Stimulated activated CD4-positive, alpha-beta T cell treated with anti-CD3 and anti-CD28 coated beads, Interleukin-1b, Interleukin-23, amount 100 ng/mL, for 4 hours (primary cell): ENCODE measurements around the gene CLEC7A.

ENCODE experiments used
- DNase-seq, 2 donors: peaks; one replicate each; pipeline ENCODE4 v3.0.0-alpha.2; 2020; ENCODE audit warnings: low read depth in 2 of 2

The CLEC7A gene

GRCh38 chr12:10140001-10140400, 10.0 kb upstream of the CLEC7A start:
- DNase-seq, result peak; percentile 10 to 34

GRCh38 chr12:10136637-10137205, 6.7 kb upstream of the CLEC7A start:
- no peak for DNase-seq

- no peak for DNase-seq
Observed at GRCh38 chr12:10135126-10135525, 5.1 kb upstream of the CLEC7A start.

DNA sequence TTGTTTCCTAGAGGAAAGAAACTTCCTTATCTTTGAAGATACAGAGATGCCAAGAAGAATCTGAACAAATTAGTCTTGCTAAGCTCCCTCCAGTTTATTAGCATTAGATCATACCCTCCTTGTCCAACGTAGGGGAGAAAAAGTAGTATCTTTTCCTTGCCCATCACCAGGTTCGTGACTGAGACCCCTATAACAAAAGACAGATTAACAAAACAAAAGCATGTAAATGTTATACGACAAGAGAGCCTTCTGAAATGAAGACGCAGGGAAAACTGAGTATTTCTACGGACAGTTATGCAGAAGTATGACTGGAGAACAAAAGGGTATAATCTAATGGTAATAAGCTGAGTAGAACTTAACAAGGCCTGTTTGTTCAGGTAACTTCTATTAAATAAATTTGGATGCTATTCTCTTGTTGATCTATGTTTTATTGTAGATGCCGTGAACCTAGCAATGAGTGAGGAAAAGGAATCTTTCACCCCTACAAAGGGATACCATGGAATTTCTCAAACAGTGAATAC, 2.9 kb upstream of the CLEC7A start:
- no peak for DNase-seq

DNA sequence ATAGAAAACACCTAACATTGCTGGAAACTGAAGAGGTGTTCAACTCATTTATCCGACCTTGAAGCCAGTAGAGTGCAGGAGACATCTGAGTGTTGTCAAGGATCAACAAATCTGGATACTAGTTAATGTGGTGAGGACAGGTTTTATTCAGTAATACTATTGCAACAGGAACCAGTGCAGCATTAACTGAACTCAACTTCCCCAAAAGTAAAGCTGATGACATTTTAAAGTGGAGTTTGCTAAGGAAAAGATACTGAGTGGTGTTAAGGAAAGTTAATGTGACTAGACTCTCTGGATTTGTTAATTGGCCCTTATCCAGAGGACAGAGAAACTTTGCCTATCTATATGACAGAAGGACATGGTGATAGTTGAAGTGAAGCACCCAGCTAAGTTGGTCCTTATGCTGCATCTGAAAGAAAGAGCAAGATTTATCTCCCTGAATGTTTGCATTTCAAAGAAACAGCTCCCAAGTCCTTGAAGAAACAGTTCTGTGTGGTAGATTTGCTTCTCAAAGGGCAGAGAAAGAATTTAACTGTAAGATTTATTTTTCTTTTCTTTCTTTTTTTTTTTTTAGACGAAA, 1.2 kb upstream of the CLEC7A start:
- DNase-seq, result no peak

GRCh38 chr12:10128687-10129086, 1.3 kb downstream of the CLEC7A start:
- DNase-seq, result no peak

- DNase-seq, result no peak
Observed at GRCh38 chr12:10126413-10126812, 3.6 kb downstream of the CLEC7A start.

- DNase-seq, result no peak
Observed at GRCh38 chr12:10122689-10123088, 7.3 kb downstream of the CLEC7A start.

- no peak for DNase-seq
Observed at GRCh38 chr12:10121278-10121677, 8.7 kb downstream of the CLEC7A start.

DNA sequence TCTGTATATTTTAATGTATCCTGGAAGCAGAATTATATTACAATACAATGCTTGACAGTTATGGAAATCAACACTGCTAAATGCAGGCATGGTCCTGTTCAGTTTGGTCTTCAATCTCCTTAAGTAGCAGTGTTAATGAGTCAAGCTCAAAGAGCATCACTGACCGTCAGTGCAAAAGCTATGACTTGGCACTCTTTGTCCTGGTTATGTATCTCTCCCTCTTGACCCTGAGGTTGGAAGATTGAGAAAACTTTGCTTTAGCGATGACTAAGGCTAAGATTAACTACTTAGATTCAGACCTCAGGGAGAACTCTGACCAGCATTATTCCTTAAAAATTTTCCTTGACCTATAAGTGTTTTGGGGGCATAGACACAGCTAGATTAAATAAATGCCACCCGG, 10.9 kb downstream of the CLEC7A start:
- DNase-seq, result no peak

DNA sequence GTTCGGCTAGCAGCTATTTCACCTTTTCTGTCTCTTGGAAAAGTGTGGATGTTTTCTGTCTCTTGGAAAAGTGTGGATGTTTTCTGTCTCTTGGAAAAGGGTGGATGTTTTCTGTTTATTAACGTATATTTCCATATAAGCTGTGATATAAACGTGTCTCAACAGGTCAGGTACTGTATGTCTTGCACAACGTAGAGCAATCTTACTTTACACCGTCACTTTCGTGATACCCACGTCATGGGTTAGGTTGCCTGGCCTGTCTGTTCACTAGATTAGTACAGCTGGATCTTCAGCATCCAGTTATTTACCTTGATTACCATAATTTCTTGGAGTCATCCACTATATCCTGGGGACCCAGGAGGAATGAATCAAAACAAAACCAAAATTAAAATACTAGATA, 14.1 kb downstream of the CLEC7A start:
- no peak for DNase-seq

DNA sequence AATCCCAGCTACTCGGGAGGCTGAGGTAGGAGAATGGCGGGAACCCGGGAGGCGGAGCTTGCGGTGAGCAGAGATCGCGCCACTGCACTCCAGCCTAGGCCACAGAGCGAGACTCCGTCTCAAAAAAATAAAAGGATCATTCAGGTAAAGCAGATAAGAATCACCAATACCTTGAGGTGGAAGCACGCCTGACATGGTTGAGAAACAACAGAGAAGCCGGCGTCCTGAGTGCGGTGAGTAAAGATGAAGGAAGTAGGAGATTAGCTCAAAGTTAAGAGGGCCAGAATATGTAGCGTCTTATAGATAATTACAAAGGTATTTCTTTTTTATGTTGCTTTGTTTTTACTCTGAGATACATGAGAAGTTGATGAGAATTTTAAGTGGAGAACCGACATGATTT, 14.7 kb downstream of the CLEC7A start:
- DNase-seq, result no peak

DNA sequence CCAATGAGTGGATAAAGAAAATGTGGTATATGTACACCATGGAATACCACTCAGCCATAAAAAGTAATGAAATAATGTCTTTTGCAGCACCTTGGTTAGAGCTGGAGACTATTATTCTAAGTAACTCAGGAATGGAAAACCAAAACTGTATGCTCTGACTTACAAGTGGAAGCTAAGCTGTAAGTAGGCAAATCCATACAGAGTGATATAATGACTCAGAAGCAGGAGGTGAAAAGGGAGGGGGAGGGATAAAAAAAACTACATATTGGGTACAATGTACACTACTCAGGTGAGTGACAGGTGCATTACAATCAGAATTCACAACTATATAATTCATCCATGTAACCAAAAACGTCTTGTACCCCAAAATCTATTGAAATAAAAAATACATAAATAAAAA, 16.1 kb downstream of the CLEC7A start:
- DNase-seq, result no peak

- no peak for DNase-seq
Observed at GRCh38 chr12:10113075-10113474, 16.9 kb downstream of the CLEC7A start.

- DNase-seq, result no peak
Observed at GRCh38 chr12:10111451-10111850, 18.5 kb downstream of the CLEC7A start.

- DNase-seq, result no peak
Observed at GRCh38 chr12:10110256-10110844, 19.6 kb downstream of the CLEC7A start.

GRCh38 chr12:10102322-10102721, 27.7 kb downstream of the CLEC7A start:
- DNase-seq, result no peak

DNA sequence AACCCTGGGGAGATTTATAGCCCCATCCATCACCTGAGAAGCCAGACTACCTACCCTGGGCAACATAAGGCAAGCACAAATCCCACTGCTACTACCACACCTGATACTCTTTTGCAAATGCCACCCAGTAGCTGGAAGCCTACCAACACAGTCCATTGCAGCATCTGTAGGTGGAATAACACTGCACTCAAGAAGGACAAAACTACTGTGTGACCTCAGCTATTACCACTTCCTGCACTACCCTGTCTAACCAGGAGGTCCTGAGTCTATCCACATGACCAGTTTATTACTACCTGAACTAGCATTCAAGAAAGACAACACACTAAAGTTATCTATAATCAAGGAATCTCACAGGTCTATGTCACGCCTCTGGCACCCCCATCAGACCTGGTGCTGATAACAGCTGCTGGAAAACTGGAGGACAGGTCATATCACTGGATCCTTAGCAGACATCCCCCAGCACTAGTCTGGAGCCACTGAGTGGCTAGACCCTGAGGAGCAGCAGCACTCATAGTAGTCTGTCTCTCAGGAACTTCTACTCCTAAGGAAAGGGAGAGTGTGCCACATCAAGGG, 28.3 kb downstream of the CLEC7A start:
- DNase-seq, result no peak

DNA sequence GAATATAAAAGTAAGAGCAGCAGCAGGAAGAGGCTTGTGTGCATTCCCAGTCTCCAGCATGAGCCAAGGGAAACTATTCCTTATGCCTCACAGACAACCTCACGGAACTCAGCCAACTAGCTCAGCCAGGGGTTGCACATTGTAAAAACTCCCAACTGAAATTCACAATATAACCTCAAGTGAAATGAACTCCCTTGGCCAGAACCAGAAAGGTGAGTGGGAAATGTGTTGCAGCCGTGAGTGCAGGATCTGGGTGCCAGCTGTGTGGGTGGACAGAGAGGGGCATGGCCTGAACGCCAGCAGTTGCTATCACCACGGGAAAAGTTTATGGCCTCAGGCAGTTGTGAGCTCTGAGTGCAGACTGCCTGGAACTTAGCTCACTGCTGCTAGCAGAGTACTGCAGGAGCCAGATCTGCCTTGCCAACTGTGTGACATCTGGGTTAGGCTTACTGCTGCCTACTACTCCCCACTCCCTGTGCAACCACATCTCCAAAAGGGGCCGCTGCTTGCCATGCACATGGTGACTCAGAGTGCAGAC, 28.9 kb downstream of the CLEC7A start:
- DNase-seq, result no peak

GRCh38 chr12:10098791-10099190, 31.2 kb downstream of the CLEC7A start, which contains the start of gene CLEC1A:
Gene CLEC1A (minus strand): TSS chr12:10098985. CDS start chr12:10098922, 63 bp downstream.
- no peak for DNase-seq

- DNase-seq, result no peak
Observed at GRCh38 chr12:10097521-10097920, 32.5 kb downstream of the CLEC7A start.

DNA sequence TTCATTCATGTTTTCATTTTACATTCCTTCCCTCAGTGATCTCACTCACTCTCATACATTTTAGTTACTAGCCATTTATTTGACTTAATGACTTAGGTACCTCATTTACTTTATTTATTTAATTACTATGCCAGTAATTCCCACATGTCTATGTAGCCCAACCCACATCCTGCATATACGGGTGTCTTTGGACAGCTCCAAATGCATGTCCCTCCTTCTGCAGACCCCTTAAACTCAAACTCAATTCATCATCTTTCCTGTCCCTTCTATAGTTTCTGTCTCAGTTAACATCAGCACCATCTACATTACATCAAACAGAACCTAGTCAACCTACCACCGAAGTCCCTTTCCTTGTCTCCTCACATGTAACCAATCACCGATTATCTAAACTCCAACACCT, 34.0 kb downstream of the CLEC7A start:
- DNase-seq, result no peak
